Suprapubic skin (tissue), 3 donors: Measurements from ENCODE around the gene COL16A1.

Source experiments
- CTCF ChIP-seq, 2 donors: fragments of 200-600 bp in 1 of 2; fragments of 450-650 bp in 1 of 2; sonication (generic) in 1 of 2; IDR thresholded peaks; one replicate each; pipeline ENCODE4 v1.5.1; 2016 to 2019; ENCODE audit warnings: antibody characterized with exemption in 2 of 2, mild to moderate bottlenecking in 1 of 2, moderate library complexity in 1 of 2
- EP300 ChIP-seq: sonication (generic); formaldehyde crosslinking; IDR thresholded peaks from one replicate; pipeline ENCODE4 v1.6.1; 2017; ENCODE audit warnings: antibody characterized with exemption
- POLR2A ChIP-seq, 2 donors: fragments of 450-650 bp; IDR thresholded peaks; one replicate each; pipeline ENCODE4 v1.6.1; 2017; ENCODE audit warnings: antibody characterized with exemption in 2 of 2, mild to moderate bottlenecking in 2 of 2, moderate library complexity in 2 of 2

DNA sequence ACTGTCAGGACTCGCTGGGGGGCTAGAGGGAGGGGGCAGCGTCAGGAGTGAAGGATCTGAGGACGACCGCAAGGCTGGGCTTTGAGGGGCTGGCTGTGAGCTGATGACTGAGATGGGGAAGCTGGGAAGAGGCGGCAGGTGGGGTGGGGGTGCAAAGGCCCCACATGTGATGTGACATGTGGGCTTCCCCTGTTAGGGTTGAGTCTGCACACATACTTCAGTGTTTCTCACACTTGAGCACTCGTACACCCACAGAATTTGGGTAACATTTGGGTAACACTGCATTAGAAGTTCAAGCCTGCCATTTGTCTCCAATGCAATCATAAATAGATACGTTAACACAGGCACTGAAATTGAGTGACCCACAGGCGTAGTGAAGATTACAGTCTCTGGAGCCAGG, 16.2 kb downstream of the COL16A1 start:
- TF ChIP-seq CTCF (IDR thresholded peaks at IDR 0.05) (no peak), POLR2A (IDR thresholded peaks at IDR 0.05) (no peak), EP300 (no peak)
